ENCODE measurements around the gene DENND5B.

The DENND5B gene

GRCh38 chr12:31531893-31532292, 59.0 kb downstream of the DENND5B start:
- H3K27me3 Mint-ChIP-seq = peaks cover 16% of the 10 kb centered on the region
- no peaks in the 10 kb centered on the region for H3K36me3 Mint-ChIP-seq
- H3K4me3 Mint-ChIP-seq = no peak overlapping the region
- no peaks in the 10 kb centered on the region for H3K4me1 Mint-ChIP-seq
- no peaks in the 10 kb centered on the region for H3K9me3 Mint-ChIP-seq
- no peak overlapping the region for H3K27ac Mint-ChIP-seq

GRCh38 chr12:31528095-31528494, 62.8 kb downstream of the DENND5B start:
- H3K9me3 Mint-ChIP-seq = no peaks in the 10 kb centered on the region
- peaks cover 9% of the 10 kb centered on the region for H3K27me3 Mint-ChIP-seq
- no peaks in the 10 kb centered on the region for H3K36me3 Mint-ChIP-seq
- H3K4me1 Mint-ChIP-seq = no peaks in the 10 kb centered on the region
- H3K4me3 Mint-ChIP-seq = no peak overlapping the region
- H3K27ac Mint-ChIP-seq = no peak overlapping the region

- Mint-ChIP-seq H3K9me3 (no peaks in the 10 kb centered on the region), H3K27ac (no peak overlapping the region), H3K4me3 (no peak overlapping the region), H3K36me3 (no peaks in the 10 kb centered on the region), H3K27me3 (peaks cover 7% of the 10 kb centered on the region), H3K4me1 (no peaks in the 10 kb centered on the region)
Measured at GRCh38 chr12:31527083-31527482, 63.9 kb downstream of the DENND5B start.

GRCh38 chr12:31526158-31526546, 64.8 kb downstream of the DENND5B start:
- Mint-ChIP-seq H3K27me3 (peaks cover 7% of the 10 kb centered on the region), H3K27ac (no peak overlapping the region), H3K36me3 (no peaks in the 10 kb centered on the region), H3K4me1 (no peaks in the 10 kb centered on the region), H3K9me3 (no peaks in the 10 kb centered on the region), H3K4me3 (no peak overlapping the region)

GRCh38 chr12:31525496-31526157, 65.3 kb downstream of the DENND5B start:
- Mint-ChIP-seq H3K27me3 (peaks cover 7% of the 10 kb centered on the region), H3K4me3 (no peak overlapping the region), H3K9me3 (no peaks in the 10 kb centered on the region), H3K4me1 (no peaks in the 10 kb centered on the region), H3K36me3 (no peaks in the 10 kb centered on the region), H3K27ac (no peak overlapping the region)

- Mint-ChIP-seq H3K36me3 (no peaks in the 10 kb centered on the region), H3K27ac (no peak overlapping the region), H3K4me1 (no peaks in the 10 kb centered on the region), H3K4me3 (no peak overlapping the region), H3K9me3 (no peaks in the 10 kb centered on the region), H3K27me3 (peaks cover 7% of the 10 kb centered on the region)
Measured at GRCh38 chr12:31524791-31525495, 66.0 kb downstream of the DENND5B start.

GRCh38 chr12:31523306-31523705, 67.6 kb downstream of the DENND5B start:
- no peak overlapping the region for H3K27ac Mint-ChIP-seq
- no peaks in the 10 kb centered on the region for H3K9me3 Mint-ChIP-seq
- H3K36me3 Mint-ChIP-seq = no peaks in the 10 kb centered on the region
- peaks cover 7% of the 10 kb centered on the region for H3K27me3 Mint-ChIP-seq
- H3K4me3 Mint-ChIP-seq = no peak overlapping the region
- H3K4me1 Mint-ChIP-seq = no peaks in the 10 kb centered on the region

GRCh38 chr12:31522607-31523006, 68.3 kb downstream of the DENND5B start:
- Mint-ChIP-seq H3K27ac (no peak overlapping the region), H3K4me3 (no peak overlapping the region), H3K27me3 (peaks cover 7% of the 10 kb centered on the region), H3K36me3 (no peaks in the 10 kb centered on the region), H3K4me1 (no peaks in the 10 kb centered on the region), H3K9me3 (no peaks in the 10 kb centered on the region)

GRCh38 chr12:31521964-31522363, 69.0 kb downstream of the DENND5B start:
- Mint-ChIP-seq H3K27me3 (peaks cover 5% of the 10 kb centered on the region), H3K27ac (no peak overlapping the region), H3K4me1 (no peaks in the 10 kb centered on the region), H3K4me3 (no peak overlapping the region), H3K9me3 (no peaks in the 10 kb centered on the region), H3K36me3 (no peaks in the 10 kb centered on the region)

- Mint-ChIP-seq H3K36me3 (no peaks in the 10 kb centered on the region), H3K27me3 (no peaks in the 10 kb centered on the region), H3K4me1 (no peaks in the 10 kb centered on the region), H3K9me3 (no peaks in the 10 kb centered on the region), H3K4me3 (no peak overlapping the region), H3K27ac (no peak overlapping the region)
Measured at GRCh38 chr12:31519511-31519910, 71.4 kb downstream of the DENND5B start.

GRCh38 chr12:31518680-31519227, 72.2 kb downstream of the DENND5B start:
- H3K4me1 Mint-ChIP-seq = no peaks in the 10 kb centered on the region
- H3K27me3 Mint-ChIP-seq = no peaks in the 10 kb centered on the region
- no peak overlapping the region for H3K4me3 Mint-ChIP-seq
- H3K27ac Mint-ChIP-seq = no peak overlapping the region
- no peaks in the 10 kb centered on the region for H3K9me3 Mint-ChIP-seq
- H3K36me3 Mint-ChIP-seq = no peaks in the 10 kb centered on the region

GRCh38 chr12:31517994-31518393, 72.9 kb downstream of the DENND5B start:
- no peaks in the 10 kb centered on the region for H3K36me3 Mint-ChIP-seq
- H3K27me3 Mint-ChIP-seq = no peaks in the 10 kb centered on the region
- H3K4me3 Mint-ChIP-seq = no peak overlapping the region
- H3K27ac Mint-ChIP-seq = no peak overlapping the region
- H3K4me1 Mint-ChIP-seq = no peaks in the 10 kb centered on the region
- H3K9me3 Mint-ChIP-seq = no peaks in the 10 kb centered on the region

- Mint-ChIP-seq H3K27me3 (no peaks in the 10 kb centered on the region), H3K9me3 (no peaks in the 10 kb centered on the region), H3K27ac (no peak overlapping the region), H3K4me3 (no peak overlapping the region), H3K36me3 (no peaks in the 10 kb centered on the region), H3K4me1 (no peaks in the 10 kb centered on the region)
Measured at GRCh38 chr12:31516702-31517101, 74.2 kb downstream of the DENND5B start.

GRCh38 chr12:31514912-31515311, 76.0 kb downstream of the DENND5B start:
- Mint-ChIP-seq H3K36me3 (no peaks in the 10 kb centered on the region), H3K27me3 (no peaks in the 10 kb centered on the region), H3K4me1 (no peaks in the 10 kb centered on the region), H3K4me3 (no peak overlapping the region), H3K27ac (no peak overlapping the region), H3K9me3 (no peaks in the 10 kb centered on the region)

- peaks cover 1% of the 10 kb centered on the region for H3K27me3 Mint-ChIP-seq
- no peaks in the 10 kb centered on the region for H3K4me1 Mint-ChIP-seq
- peaks cover 2% of the 10 kb centered on the region for H3K36me3 Mint-ChIP-seq
- H3K9me3 Mint-ChIP-seq = no peaks in the 10 kb centered on the region
- H3K4me3 Mint-ChIP-seq = no peak overlapping the region
- no peak overlapping the region for H3K27ac Mint-ChIP-seq
Measured at GRCh38 chr12:31510034-31510433, 80.9 kb downstream of the DENND5B start.

- peaks cover 1% of the 10 kb centered on the region for H3K27me3 Mint-ChIP-seq
Measured at GRCh38 chr12:31508436-31509150, 82.3 kb downstream of the DENND5B start.

More at GRCh38 chr12:31508436-31509150, 82.3 kb downstream of the DENND5B start:
- H3K9me3 Mint-ChIP-seq = no peaks in the 10 kb centered on the region
- peaks cover 2% of the 10 kb centered on the region for H3K36me3 Mint-ChIP-seq
- no peaks in the 10 kb centered on the region for H3K4me1 Mint-ChIP-seq
- no peak overlapping the region for H3K27ac Mint-ChIP-seq
- no peak overlapping the region for H3K4me3 Mint-ChIP-seq
